GM19328 (cell line): ENCODE measurements around the gene TEX28.
"Not testable (repeated sequence)": the region's sequence is repeated elsewhere in the genome, so short reads cannot be mapped to it uniquely, and the experiment has no call there.

Experiments
- ATAC-seq: cut with Tn5 transposase; IDR thresholded peaks from one replicate; pipeline ENCODE4 v1.9.1; 2021; ENCODE audit warnings: mild to moderate bottlenecking, moderate library complexity; ENCODE audit not compliant: unreplicated experiment

TEX28 gene

GRCh38 chrX:154294791-154295574 is at the start of gene TEX28:
Gene TEX28, minus strand, starts transcription at chrX:154295124. Its CDS starts 3,007 bp downstream, at chrX:154292117.
- no peak for ATAC-seq

GRCh38 chrX:154343620-154344019 is 48.7 kb upstream of the TEX28 start:
- not testable (repeated sequence) for ATAC-seq

- not testable (repeated sequence) for ATAC-seq
Observed at GRCh38 chrX:154343063-154343462, 48.1 kb upstream of the TEX28 start.

GRCh38 chrX:154341399-154342298 is 46.7 kb upstream of the TEX28 start:
- ATAC-seq, result peak; percentile 73

DNA sequence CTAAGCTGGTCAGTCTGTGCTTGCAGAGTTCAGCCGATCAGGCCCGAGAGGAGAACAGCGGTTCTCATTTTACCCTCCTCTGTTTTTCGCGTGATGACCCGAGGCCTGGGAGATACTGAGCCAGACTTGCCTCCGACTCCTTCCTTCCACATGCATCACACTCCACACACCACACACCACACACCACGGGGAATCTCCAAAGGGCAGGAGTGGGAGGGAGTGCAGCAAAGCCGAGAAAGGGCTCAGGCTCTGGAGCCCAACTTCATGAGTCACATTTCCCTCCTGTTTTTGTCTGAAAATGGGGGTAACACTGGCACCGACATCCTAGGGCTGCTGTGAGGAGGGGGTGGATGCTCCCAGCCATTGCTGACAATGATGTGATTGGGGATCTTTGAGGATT is 39.6 kb upstream of the TEX28 start:
- no peak for ATAC-seq

- no peak for ATAC-seq
Observed at GRCh38 chrX:154333837-154334271, 38.9 kb upstream of the TEX28 start.

DNA sequence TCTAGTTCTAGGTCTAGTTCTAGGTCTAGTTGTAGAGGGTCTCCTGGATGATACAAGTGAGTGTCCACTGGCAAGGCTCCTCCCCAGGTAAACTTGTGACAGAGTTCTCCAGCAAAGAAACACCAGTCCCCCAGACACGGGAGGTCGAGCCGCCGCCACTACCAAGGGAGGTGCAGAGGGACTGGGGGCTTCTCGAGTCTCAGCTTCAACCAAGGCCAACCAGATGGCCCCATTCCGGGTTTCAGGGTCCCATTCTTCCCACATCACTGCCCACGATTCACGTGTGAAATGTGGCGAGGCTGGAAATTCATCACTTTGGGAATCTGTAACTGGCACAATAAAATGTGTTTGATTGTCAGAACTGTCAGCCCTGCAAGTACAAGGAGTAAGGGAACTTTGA is 38.2 kb upstream of the TEX28 start:
- no peak for ATAC-seq

DNA sequence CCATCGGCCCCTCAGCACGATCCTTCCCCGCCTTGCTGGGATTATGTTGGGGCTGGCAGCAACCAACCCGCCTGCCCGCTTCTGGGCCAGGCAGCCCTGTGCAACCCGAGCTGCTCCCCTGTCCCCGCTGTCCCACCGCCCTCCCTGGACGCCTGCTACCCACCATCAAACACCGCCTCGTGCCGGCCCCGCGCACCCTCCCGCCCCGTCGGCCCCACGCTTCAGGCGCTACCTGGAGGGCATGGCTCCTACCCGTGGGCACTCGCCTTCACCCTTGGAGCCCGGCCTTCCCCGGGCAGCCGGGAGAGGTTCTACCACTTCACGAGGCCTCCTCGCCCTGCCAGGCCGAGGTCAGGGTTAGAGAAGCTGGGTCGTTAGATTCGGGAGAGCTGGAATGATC is 37.6 kb upstream of the TEX28 start:
- no peak for ATAC-seq

DNA sequence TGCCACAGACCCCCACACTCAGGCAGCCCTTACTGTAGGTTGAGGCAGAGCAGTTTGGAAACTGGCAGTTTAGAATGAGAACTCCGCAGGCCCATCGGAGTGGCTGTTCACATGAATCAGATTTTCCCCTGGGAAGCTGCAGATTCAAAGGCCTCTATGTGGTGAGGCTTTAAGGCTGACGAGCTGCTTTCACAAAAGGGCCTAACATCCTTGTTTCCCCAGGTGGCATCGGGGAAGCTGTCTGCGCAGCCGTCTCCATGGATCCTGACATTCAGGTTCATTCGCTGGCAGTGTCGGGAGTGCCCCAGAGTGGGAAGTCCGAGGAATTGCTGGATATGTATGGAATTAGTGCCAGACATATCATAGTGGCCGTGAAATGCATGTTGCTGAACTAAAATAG is 34.4 kb upstream of the TEX28 start:
- no peak for ATAC-seq

- no peak for ATAC-seq
Observed at GRCh38 chrX:154328646-154329045, 33.7 kb upstream of the TEX28 start.

GRCh38 chrX:154327038-154327820 is 32.3 kb upstream of the TEX28 start:
- no peak for ATAC-seq

GRCh38 chrX:154325541-154325940 is 30.6 kb upstream of the TEX28 start:
- no peak for ATAC-seq

DNA sequence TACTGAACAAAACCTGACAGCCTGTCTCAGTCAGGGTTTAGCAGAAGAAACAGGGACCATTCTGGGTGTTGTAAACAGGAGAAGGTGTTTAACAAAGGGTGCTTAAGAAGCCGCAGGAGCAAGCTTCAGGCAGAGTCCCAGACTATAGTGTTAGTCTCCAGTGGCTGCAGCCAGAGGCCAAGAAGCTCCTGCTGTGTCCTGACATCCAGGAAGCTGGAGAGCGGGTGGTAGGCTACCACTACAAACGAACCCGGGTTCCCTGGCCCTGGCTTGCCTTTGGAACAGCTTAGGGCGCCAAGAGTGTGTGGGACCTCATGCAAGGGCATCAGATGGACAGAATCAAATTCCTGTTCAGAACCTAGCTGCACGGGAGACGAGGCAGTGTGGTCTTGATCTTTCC is 28.6 kb upstream of the TEX28 start:
- no peak for ATAC-seq

DNA sequence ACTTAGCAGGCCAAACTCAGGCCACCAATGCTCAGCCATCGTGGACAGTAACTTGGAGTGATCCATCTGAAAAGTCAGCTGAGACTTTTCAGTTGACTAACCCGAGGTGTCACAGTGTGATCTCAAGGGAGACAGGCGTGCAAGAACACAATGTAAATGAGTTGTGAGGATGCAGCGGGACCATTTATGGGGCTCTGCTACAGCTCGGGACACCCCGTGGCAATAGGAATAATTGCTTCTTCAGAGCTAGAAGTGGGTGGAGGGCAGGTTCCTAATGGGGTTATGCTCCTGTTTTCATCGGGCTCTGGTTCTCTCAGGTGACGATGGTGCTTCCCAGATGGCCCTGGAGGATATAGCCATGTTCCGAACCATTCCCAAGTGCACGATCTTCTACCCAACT is 28.0 kb upstream of the TEX28 start:
- ATAC-seq, result no peak

DNA sequence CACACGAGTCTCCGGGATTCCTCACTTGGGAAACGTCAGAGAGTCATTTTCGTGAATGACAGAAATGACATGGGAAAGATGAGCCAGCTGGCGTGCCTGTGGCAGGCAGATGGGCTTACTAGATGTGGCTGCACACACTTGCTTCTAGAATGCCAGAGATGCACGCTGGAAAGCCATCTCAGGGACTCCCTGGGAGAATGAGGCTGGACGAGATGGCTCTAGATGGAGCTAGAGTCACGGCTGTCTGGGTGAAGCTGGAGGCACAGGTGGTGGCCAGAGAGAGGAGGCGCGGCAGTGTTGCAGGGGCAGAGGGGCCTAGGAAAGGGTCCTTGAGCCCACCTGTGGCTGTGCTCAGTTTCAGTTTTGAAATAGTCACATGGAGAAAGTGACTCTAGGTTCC is 26.7 kb upstream of the TEX28 start:
- no peak for ATAC-seq

- no peak for ATAC-seq
Observed at GRCh38 chrX:154321152-154321551, 26.2 kb upstream of the TEX28 start.

- ATAC-seq, result no peak
Observed at GRCh38 chrX:154320406-154320805, 25.5 kb upstream of the TEX28 start.

GRCh38 chrX:154317391-154317995 is 22.6 kb upstream of the TEX28 start:
- no peak for ATAC-seq

DNA sequence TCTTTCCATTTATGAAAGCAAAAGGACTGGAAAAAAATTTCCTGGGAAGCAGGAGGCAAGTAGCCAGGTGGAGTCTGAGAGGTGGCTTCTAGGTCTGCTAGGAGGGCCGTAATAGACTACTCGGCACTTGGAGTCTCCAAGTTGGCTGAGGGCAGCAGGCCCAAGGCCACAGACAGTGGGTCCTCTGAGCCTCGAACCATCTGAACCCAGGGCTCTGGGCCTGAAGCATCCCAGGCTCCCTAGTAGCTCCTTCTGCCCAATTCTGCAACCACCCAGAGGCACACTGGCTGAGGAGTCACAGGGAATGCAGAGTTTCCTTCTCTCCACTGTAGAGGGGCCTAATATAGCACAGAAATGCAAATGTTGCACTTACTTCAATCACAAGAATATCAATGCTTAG is 20.5 kb upstream of the TEX28 start:
- ATAC-seq, result no peak

DNA sequence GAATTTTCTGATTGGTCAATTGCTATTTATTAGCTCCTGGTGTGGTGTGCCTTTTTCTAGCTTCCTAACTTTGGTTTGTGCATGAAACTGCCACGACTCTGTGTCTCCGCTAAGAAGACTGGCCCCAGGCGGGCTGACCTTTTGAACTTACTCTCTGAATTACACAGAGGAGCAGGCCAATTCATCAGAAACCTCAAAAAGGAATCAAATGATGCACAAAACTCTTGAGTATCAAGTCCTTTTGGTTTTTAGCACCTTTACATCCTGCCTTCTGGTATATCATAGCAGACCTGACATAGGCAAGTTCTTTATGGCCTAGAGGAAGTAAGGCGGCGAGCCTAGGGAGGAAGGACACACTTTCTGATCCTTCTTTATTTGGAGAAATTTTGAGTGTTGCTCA is 18.2 kb upstream of the TEX28 start:
- ATAC-seq, result no peak

GRCh38 chrX:154312116-154312515 is 17.2 kb upstream of the TEX28 start:
- no peak for ATAC-seq
